Endothelial cell of umbilical vein (primary cell): ENCODE results near the gene SSR1. TPM values are rescaled to one million over a fixed set of nuclear protein-coding genes. Genes with fewer than 3 reads are reported as not detected.

Experiments used
- BruUV-seq: library from RNA; stranded (reverse); fragments of 400-500 nt; replicated peaks from 2 replicates; lab custom pipeline; 2021; lab: Mats Ljungman, UMichigan
- CTCF ChIA-PET: fragments of 300-600, 350-600 bp; sonication (Branson Sonifier 250); formaldehyde crosslinking; loops from one replicate; lab custom pipeline; 2021; ENCODE audit warnings: antibody characterized with exemption, inconsistent platforms; lab: Charles Lee
- POLR2A ChIA-PET: fragments of 300-600, 350-600 bp; sonication (Branson Sonifier 250); formaldehyde crosslinking; loops from one replicate; lab custom pipeline; 2021; ENCODE audit warnings: antibody characterized with exemption, inconsistent platforms; lab: Charles Lee
- DNase-seq: peaks from one replicate; pipeline ENCODE4 v3.0.0-alpha.2; 2011; ENCODE audit warnings: low read depth, low spot score
- FAIRE-seq: peaks from 2 replicates; lab custom pipeline; 2011; peaks lifted over from hg19 to GRCh38; lab: Jason Lieb, UNC
- H2AFZ ChIP-seq: 2 replicates; pipeline ENCODE4 v1.6.0; 2012; ENCODE audit warnings: low read depth, low read length, control low read depth, inconsistent platforms
- H3K27ac ChIP-seq: 2 replicates; pipeline ENCODE4 v1.5.1; 2011; ENCODE audit warnings: low read depth, mild to moderate bottlenecking, control low read depth, low read length, moderate library complexity; ENCODE audit not compliant: insufficient read depth
- H3K27me3 ChIP-seq, 2 experiments: 2 replicates each; pipeline versions ENCODE4 v1.6.0 to v1.6.1; 2011; ENCODE audit warnings: low read length in 2 of 2, mixed read lengths in 1 of 2; ENCODE audit not compliant: control insufficient read depth in 2 of 2, insufficient read depth in 2 of 2
- H3K36me3 ChIP-seq, 2 experiments: 2 replicates in 1 of 2; 3 replicates in 1 of 2; pipeline ENCODE4 v1.5.1; 2011; ENCODE audit warnings: low read length in 2 of 2, mild to moderate bottlenecking in 1 of 2, moderate library complexity in 1 of 2; ENCODE audit not compliant: control insufficient read depth in 2 of 2, insufficient read depth in 2 of 2; ENCODE audit errors: extremely low read depth in 1 of 2
- H3K4me1 ChIP-seq: 3 replicates; pipeline ENCODE4 v1.5.1; 2011; ENCODE audit warnings: mild to moderate bottlenecking, low read length; ENCODE audit not compliant: control insufficient read depth, insufficient read depth; ENCODE audit errors: extremely low read depth
- H3K4me2 ChIP-seq: 2 replicates; pipeline ENCODE4 v1.6.1; 2011; ENCODE audit warnings: low read length, control low read depth, mixed read lengths; ENCODE audit not compliant: insufficient read depth
- H3K4me3 ChIP-seq, 3 experiments: fragments of 200-600 bp in 1 of 3; sonication (generic), shearing (Covaris generic) in 1 of 3; replicated peaks in 1 of 3; 2 replicates each; pipeline ENCODE4 v1.5.1; 2011 to 2016; ENCODE audit warnings: control low read depth in 3 of 3, low read length in 3 of 3, mild to moderate bottlenecking in 2 of 3, inconsistent platforms in 1 of 3, low read depth in 1 of 3, moderate library complexity in 1 of 3; ENCODE audit not compliant: insufficient read depth in 1 of 3
- H3K79me2 ChIP-seq: 2 replicates; pipeline ENCODE4 v1.6.0; 2012; ENCODE audit warnings: low read length, inconsistent platforms; ENCODE audit not compliant: control insufficient read depth, insufficient read depth
- H3K9ac ChIP-seq: replicated peaks from 2 replicates; pipeline ENCODE3; 2011; ENCODE audit warnings: low read length, control low read depth; ENCODE audit not compliant: insufficient read depth; ENCODE audit errors: extremely low read depth
- H3K9me1 ChIP-seq: replicated peaks from 3 replicates; pipeline ENCODE4 v1.6.0; 2011; ENCODE audit warnings: mild to moderate bottlenecking, low read length; ENCODE audit not compliant: control insufficient read depth, insufficient read depth; ENCODE audit errors: extremely low read depth
- H3K9me3 ChIP-seq: replicated peaks from 2 replicates; pipeline ENCODE4 v1.5.1; 2012; ENCODE audit warnings: low read length, inconsistent platforms; ENCODE audit not compliant: control insufficient read depth, insufficient read depth
- H4K20me1 ChIP-seq: replicated peaks from 2 replicates; pipeline ENCODE3; 2011; ENCODE audit warnings: mild to moderate bottlenecking, low read length; ENCODE audit not compliant: control insufficient read depth, insufficient read depth; ENCODE audit errors: extremely low read depth
- EZH2 ChIP-seq: IDR thresholded peaks from 2 replicates; pipeline ENCODE4 v1.6.1; 2012; ENCODE audit warnings: borderline replicate concordance, low read depth, mild to moderate bottlenecking, moderate library complexity, low read length, inconsistent platforms; ENCODE audit not compliant: severe bottlenecking
- MYC ChIP-seq: IDR thresholded peaks from one replicate; pipeline ENCODE4 v1.6.1; 2011; ENCODE audit warnings: mild to moderate bottlenecking, low read depth, low read length
- POLR2AphosphoS5 ChIP-seq: IDR thresholded peaks from 2 replicates; pipeline ENCODE4 v1.6.1; 2012; ENCODE audit warnings: low read depth, mild to moderate bottlenecking, control low read depth, low read length, moderate library complexity; ENCODE audit not compliant: insufficient read depth
- dilution Hi-C: fragments of 300-500 bp; cut with MboI; formaldehyde crosslinking; loops from one replicate; pipeline ENCODE4 v1.15.0; 2019; ENCODE audit warnings: low sequenced_read_pairs; ENCODE audit not compliant: extremely low pct_ligation_motif_present
- intact Hi-C: fragments of 100-400 bp; cut with micrococcal nuclease; formaldehyde crosslinking; loops from one replicate; pipeline ENCODE4 v1.10.0; 2022
- polyA plus RNA-seq, 4 experiments: library from polyadenylated mRNA; depleted of rRNA in 3 of 4; stranded (reverse) in 3 of 4; unstranded in 1 of 4; fragments of >200 nt; gene quantifications; 2 replicates each; pipeline versions ENCODE4 v1.2.1 to v1.2.3, GENCODE V29; 2011 to 2012; ENCODE audit warnings: missing spikeins in 1 of 4
- total RNA-seq: library from RNA; stranded (reverse); gene quantifications from 2 replicates; pipeline ENCODE4 v1.2.3, GENCODE V29; 2021

SSR1 gene
- total and polyA plus RNA-seq, 2 donors (not counting 3 experiments of a cell fraction or from before 2014, with no cell fraction given) = 70.7 to 187 TPM

- Histone ChIP-seq H3K9ac (no peak overlapping the region), H3K4me3 (no peak overlapping the region), H3K9me3 (no peaks in the 10 kb centered on the region), H3K79me2 (no peaks in the 10 kb centered on the region), H2AFZ (no peak overlapping the region), H3K4me1 (peaks cover 9% of the 10 kb centered on the region), H3K4me2 (no peak overlapping the region), H3K27me3 (no peaks in the 10 kb centered on the region), H3K27ac (no peak overlapping the region), H3K36me3 (peaks cover 9 to 47% of the 10 kb centered on the region in 2 experiments), H3K9me1 (no peaks in the 10 kb centered on the region), H4K20me1 (no peaks in the 10 kb centered on the region)
- DNase-seq = no peak
- dilution Hi-C loops (no loop called here), intact Hi-C loops (no loop called here)
- no peak for TF ChIP-seq EZH2
- no peak for FAIRE-seq
- no TSS peak for BruUV-seq
- CTCF ChIA-PET = no interaction called here
- POLR2A ChIA-PET = no interaction called here
Observed at GRCh38 chr6:7229376-7230326, 83.3 kb downstream of the SSR1 start.

GRCh38 chr6:7228662-7229375 is 84.2 kb downstream of the SSR1 start:
- no peak overlapping the region for H3K4me3 ChIP-seq
- ChIA-PET POLR2A (no interaction called here), CTCF (interaction anchor here (0.6 kb wide), 1 partner anchor 10 kb away, joined by 3 read pairs; no protein-coding TSS in a partner anchor)
- no peaks in the 10 kb centered on the region for H4K20me1 ChIP-seq
- no peaks in the 10 kb centered on the region for H3K27me3 ChIP-seq
- dilution Hi-C loops = no loop called here
- H3K79me2 ChIP-seq = no peaks in the 10 kb centered on the region
- H3K4me1 ChIP-seq = peaks cover 9% of the 10 kb centered on the region
- no peak overlapping the region for H3K9ac ChIP-seq
- FAIRE-seq = no peak
- no TSS peak for BruUV-seq
- H2AFZ ChIP-seq = no peak overlapping the region
- no peak for DNase-seq
- no peaks in the 10 kb centered on the region for H3K9me3 ChIP-seq
- no peak overlapping the region for H3K4me2 ChIP-seq
- H3K27ac ChIP-seq = no peak overlapping the region
- H3K36me3 ChIP-seq = peaks cover 9 to 47% of the 10 kb centered on the region in 2 experiments
- no peak for TF ChIP-seq POLR2AphosphoS5
- TF ChIP-seq MYC = no peak
- TF ChIP-seq EZH2 = no peak
- intact Hi-C loops = no loop called here
- no peaks in the 10 kb centered on the region for H3K9me1 ChIP-seq
